ENCODE results near the gene RFX1.

- no peak for TF ChIP-seq YY1 (IDR thresholded peaks at IDR 0.05; ENCODE audit: insufficient read depth, insufficient read length)
- TF ChIP-seq ZNF274 (IDR thresholded peaks at IDR 0.05; ENCODE audit: low read depth, low read length) = no peak
- no peak for TF ChIP-seq SUZ12 (IDR thresholded peaks at IDR 0.05; ENCODE audit: extremely low read depth, insufficient read depth, insufficient read length)
These were observed 41.3 kb downstream of the RFX1 start for GRCh38 chr19:13964776-13965175.
